Measurements from ENCODE around the gene P4HB.

P4HB gene

DNA sequence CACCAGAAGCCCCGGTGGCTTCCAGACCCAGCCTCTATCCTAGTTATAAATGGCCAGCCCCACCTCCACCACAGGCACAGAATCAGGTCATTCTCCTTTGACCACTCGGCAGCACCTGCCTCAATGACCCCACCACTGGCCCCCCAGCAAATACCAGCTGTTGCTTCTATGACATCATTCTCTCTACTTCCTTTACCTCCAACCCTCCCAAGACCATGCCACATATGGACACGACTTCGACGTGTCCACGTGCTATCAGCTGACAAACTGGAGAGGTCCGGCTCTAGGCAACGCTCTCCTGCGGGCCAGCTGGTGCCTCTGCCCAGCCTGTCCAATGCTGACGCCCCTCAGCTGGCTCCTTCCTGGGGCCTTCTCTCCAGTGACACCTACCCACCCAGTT is 25.1 kb upstream of the P4HB start:
- no peak for DNase-seq (ENCODE audit: low spot score)
- peaks cover 4% of the 10 kb centered on the region for H3K4me1 Mint-ChIP-seq (ENCODE audit: low read depth)
- peaks cover 59% of the 10 kb centered on the region for H3K36me3 Mint-ChIP-seq (ENCODE audit: low read depth)
- no peaks in the 10 kb centered on the region for H3K9me3 Mint-ChIP-seq
- H3K27ac Mint-ChIP-seq, result no peak overlapping the region
- no peaks in the 10 kb centered on the region for H3K27me3 Mint-ChIP-seq (ENCODE audit: low read depth)
- H3K4me3 Mint-ChIP-seq, result no peak overlapping the region

- H3K4me1 Mint-ChIP-seq (ENCODE audit: low read depth), result peaks cover 4% of the 10 kb centered on the region
- DNase-seq (ENCODE audit: low spot score), result no peak
- no peak overlapping the region for H3K4me3 Mint-ChIP-seq
- no peaks in the 10 kb centered on the region for H3K9me3 Mint-ChIP-seq
- peaks cover 54% of the 10 kb centered on the region for H3K36me3 Mint-ChIP-seq (ENCODE audit: low read depth)
- H3K27ac Mint-ChIP-seq, result no peak overlapping the region
- H3K27me3 Mint-ChIP-seq (ENCODE audit: low read depth), result no peaks in the 10 kb centered on the region
Observed at GRCh38 chr17:81884968-81885367, 24.6 kb upstream of the P4HB start.

- H3K27ac Mint-ChIP-seq, result no peak overlapping the region
- no peaks in the 10 kb centered on the region for H3K27me3 Mint-ChIP-seq (ENCODE audit: low read depth)
- no peak overlapping the region for H3K4me3 Mint-ChIP-seq
- H3K9me3 Mint-ChIP-seq, result no peaks in the 10 kb centered on the region
- no peak for DNase-seq (ENCODE audit: low spot score)
- peaks cover 4% of the 10 kb centered on the region for H3K4me1 Mint-ChIP-seq (ENCODE audit: low read depth)
- H3K36me3 Mint-ChIP-seq (ENCODE audit: low read depth), result peaks cover 56% of the 10 kb centered on the region
Observed at GRCh38 chr17:81884520-81884919, 24.2 kb upstream of the P4HB start.

GRCh38 chr17:81879121-81879520 is 18.8 kb upstream of the P4HB start:
- peaks cover 33% of the 10 kb centered on the region for H3K36me3 Mint-ChIP-seq (ENCODE audit: low read depth)
- DNase-seq (ENCODE audit: low spot score), result no peak
- no peaks in the 10 kb centered on the region for H3K27me3 Mint-ChIP-seq (ENCODE audit: low read depth)
- peaks cover 2% of the 10 kb centered on the region for H3K4me1 Mint-ChIP-seq (ENCODE audit: low read depth)
- H3K4me3 Mint-ChIP-seq, result no peak overlapping the region
- no peaks in the 10 kb centered on the region for H3K9me3 Mint-ChIP-seq
- H3K27ac Mint-ChIP-seq, result no peak overlapping the region

DNA sequence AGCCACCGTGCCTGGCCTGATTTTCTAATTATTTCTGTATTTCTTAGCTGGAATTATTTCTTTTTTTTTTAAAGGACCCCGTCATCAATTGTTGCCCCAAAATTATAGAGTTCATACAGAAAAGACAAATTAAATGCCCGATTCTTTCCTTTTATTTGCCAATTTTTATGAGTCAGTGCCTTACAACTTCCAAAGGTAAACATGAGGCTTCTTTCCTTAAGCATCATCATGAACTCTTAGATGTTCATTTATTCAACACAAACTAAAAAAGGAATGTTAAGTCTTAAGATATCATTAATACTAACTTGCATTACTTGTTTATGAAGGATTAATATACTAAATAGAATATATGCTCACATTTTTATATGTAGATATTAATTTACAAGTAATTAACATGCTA is 18.0 kb upstream of the P4HB start:
- Mint-ChIP-seq H3K4me3 (no peak overlapping the region), H3K27ac (no peak overlapping the region), H3K9me3 (no peaks in the 10 kb centered on the region), H3K27me3 (ENCODE audit: low read depth) (no peaks in the 10 kb centered on the region), H3K36me3 (ENCODE audit: low read depth) (peaks cover 33% of the 10 kb centered on the region), H3K4me1 (ENCODE audit: low read depth) (peaks cover 2% of the 10 kb centered on the region)
- no peak for DNase-seq (ENCODE audit: low spot score)

GRCh38 chr17:81877569-81877968 is 17.2 kb upstream of the P4HB start:
- peaks cover 37% of the 10 kb centered on the region for H3K36me3 Mint-ChIP-seq (ENCODE audit: low read depth)
- DNase-seq (ENCODE audit: low spot score), result no peak
- H3K4me3 Mint-ChIP-seq, result no peak overlapping the region
- H3K27ac Mint-ChIP-seq, result no peak overlapping the region
- no peaks in the 10 kb centered on the region for H3K27me3 Mint-ChIP-seq (ENCODE audit: low read depth)
- no peaks in the 10 kb centered on the region for H3K9me3 Mint-ChIP-seq
- peaks cover 7% of the 10 kb centered on the region for H3K4me1 Mint-ChIP-seq (ENCODE audit: low read depth)

- H3K27ac Mint-ChIP-seq, result peak overlapping the region; percentile 96
- peaks cover 11% of the 10 kb centered on the region for H3K4me1 Mint-ChIP-seq (ENCODE audit: low read depth)
- peaks cover 30% of the 10 kb centered on the region for H3K36me3 Mint-ChIP-seq (ENCODE audit: low read depth)
- peak; percentile 95 for DNase-seq (ENCODE audit: low spot score)
- H3K4me3 Mint-ChIP-seq, result peak overlapping the region; percentile 83
- no peaks in the 10 kb centered on the region for H3K27me3 Mint-ChIP-seq (ENCODE audit: low read depth)
- no peaks in the 10 kb centered on the region for H3K9me3 Mint-ChIP-seq
Observed at GRCh38 chr17:81871387-81872230, 11.3 kb upstream of the P4HB start.

DNA sequence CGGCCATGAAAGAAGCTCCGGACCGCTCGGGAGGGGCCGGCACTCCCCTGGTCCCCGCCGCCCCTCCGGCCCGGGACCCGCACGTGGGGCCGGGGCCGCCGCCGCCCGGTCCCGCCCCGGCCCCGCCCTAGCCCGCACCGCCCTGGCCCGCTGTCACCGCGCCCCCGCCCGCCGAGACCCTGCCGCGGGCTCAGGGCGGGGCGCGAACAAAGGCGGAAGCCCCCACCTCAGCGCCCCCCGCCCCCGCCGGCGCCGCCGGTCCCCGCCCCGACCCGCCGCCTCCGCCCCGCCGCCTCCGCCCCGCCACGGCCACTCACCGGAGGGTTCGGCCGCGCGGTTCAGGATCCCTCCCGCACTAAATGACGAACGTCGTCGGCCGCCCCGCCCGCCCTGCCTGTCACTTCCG is 10.6 kb upstream of the P4HB start, which contains the start of gene ARHGDIA:
Gene ARHGDIA (minus strand): TSS at position 357 of the 406 bp plus-strand sequence. CDS start 1,407 bp downstream, outside the sequence.
- H3K36me3 Mint-ChIP-seq (ENCODE audit: low read depth), result peaks cover 30% of the 10 kb centered on the region
- DNase-seq (ENCODE audit: low spot score), result no peak

DNA sequence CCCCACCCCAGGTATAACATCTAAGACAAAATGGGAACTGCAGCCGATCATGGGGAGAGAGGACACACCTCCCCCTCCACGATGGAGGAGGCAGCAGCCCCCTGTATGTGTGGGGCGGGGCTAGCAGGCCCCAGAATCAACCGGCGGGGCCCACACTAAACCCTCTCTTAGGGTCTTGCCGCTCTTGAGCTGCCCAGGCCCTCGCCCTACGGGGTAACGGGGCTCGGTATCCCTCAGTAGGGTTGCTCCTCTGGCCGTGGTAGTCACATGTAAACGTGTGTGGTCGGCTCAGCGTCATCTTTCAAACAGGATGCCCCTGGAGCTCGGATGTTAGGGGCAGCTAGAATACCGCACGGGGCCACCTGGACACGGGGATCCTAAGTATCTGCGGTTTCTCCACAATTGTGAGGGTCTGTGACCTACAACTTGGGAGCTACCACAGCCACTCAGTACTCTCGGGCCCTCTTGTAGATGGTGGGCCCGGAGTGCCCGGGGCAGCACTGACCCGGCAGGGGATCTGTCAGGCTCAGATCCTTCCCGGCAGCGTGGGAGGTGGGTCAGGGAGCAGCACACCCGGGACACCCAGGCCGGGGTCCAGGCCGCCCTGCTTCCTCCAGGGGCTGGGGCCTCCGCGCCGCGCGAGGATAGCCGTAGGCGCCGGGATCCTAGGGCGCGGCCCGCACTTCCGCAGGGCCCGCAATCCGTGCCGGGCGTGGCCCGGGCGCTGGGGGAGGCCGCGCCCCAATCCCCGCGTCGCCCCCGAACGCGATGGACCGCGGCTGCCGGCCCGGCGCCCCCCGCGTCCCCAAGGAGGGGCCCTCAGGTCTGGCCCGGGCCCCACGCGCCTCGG is 10.0 kb upstream of the P4HB start:
- DNase-seq (ENCODE audit: low spot score), result peak; percentile 47
- Mint-ChIP-seq H3K4me3 (peak overlapping the region; percentile 90), H3K4me1 (ENCODE audit: low read depth) (peaks cover 13% of the 10 kb centered on the region)

More for the DNA sequence above, 10.6 kb upstream of the P4HB start, which contains the start of gene ARHGDIA:
- Mint-ChIP-seq H3K4me1 (ENCODE audit: low read depth) (peaks cover 11% of the 10 kb centered on the region), H3K4me3 (peak within 1 kb of the TSS; percentile 90), H3K27ac (peak within 1 kb of the TSS; percentile 96), H3K9me3 (no peaks in the 10 kb centered on the region), H3K27me3 (ENCODE audit: low read depth) (no peaks in the 10 kb centered on the region)

DNA sequence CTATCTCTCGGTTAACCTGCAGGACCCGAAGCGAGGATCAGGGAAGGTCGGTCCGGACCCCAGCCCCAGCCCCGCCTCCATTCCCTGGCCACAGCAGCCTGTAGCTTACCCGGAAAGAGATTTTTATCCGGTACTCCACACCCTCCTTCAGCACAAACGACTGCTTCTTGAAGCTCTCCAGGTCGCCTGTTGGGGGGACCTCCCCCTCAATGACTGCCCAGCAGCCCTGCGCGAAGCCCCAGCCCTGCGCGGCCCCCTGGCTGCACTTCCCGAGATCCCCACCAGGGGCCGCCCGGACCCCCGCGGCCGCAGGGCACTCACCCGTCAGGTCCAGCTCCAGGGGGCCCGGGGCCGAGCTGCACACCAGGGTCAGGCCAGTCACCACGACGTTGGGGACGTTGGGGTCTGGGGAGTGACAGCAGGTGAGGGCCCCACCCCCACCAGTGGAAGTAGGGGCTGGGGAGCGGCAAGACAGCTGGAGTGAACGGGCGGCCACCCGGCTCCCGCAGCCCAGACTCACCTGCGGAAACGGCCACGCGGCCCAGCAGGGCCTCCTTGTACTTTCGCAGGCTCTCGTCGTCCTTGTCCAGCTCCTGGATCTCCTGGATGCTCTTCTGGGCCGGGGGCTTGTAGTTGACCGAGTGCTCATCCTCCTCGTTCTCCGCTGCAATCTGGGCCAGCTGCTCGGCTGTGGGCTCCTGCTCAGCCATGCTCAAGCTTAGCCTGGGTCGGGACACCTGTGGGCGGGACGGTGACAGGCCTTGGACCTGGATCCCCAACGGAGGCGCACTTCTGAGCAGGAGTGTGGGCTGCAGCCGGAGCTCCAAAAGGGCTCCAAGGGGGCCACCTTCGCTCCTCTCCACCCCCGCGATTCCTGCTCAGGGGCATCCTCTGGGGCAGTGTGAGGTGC is 9.1 kb upstream of the P4HB start:
- peaks cover 34% of the 10 kb centered on the region for H3K36me3 Mint-ChIP-seq (ENCODE audit: low read depth)
- no peaks in the 10 kb centered on the region for H3K9me3 Mint-ChIP-seq
- H3K4me3 Mint-ChIP-seq, result peak overlapping the region; percentile 90
- H3K27me3 Mint-ChIP-seq (ENCODE audit: low read depth), result no peaks in the 10 kb centered on the region
- H3K27ac Mint-ChIP-seq, result peak overlapping the region; percentile 91
- DNase-seq (ENCODE audit: low spot score), result no peak
- peaks cover 14% of the 10 kb centered on the region for H3K4me1 Mint-ChIP-seq (ENCODE audit: low read depth)

More for the DNA sequence above, 10.0 kb upstream of the P4HB start:
- Mint-ChIP-seq H3K36me3 (ENCODE audit: low read depth) (peaks cover 30% of the 10 kb centered on the region), H3K27me3 (ENCODE audit: low read depth) (no peaks in the 10 kb centered on the region), H3K27ac (peak overlapping the region; percentile 91), H3K9me3 (no peaks in the 10 kb centered on the region)

DNA sequence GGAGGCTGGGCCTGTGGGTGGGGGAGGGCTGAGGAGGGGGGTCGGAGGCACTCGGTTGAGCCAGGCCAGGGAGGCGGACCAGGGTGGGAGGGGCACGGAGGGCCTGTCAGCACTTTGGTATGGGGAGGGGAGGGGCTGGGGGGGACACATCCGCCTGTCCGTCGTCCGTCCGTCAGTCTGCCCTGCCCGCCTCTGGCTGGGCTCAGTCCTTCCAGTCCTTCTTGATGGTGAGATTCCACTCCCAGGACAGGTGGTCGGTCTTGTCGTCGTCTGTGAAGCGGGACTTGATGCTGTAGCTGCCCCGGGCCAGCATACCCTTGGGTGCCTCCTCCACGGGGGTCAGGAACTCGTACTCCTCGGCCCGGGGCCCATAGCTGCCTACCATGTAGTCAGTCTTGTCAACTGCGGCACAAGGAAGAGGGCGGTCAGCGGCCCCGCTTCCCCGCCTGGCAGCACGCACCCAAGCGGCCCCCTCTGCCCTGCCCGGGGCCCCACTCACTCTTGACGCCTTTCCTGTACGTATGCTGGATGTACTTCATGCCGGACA is 8.4 kb upstream of the P4HB start:
- Mint-ChIP-seq H3K4me3 (no peak overlapping the region), H3K9me3 (no peaks in the 10 kb centered on the region), H3K4me1 (ENCODE audit: low read depth) (peaks cover 17% of the 10 kb centered on the region), H3K36me3 (ENCODE audit: low read depth) (peaks cover 34% of the 10 kb centered on the region), H3K27me3 (ENCODE audit: low read depth) (no peaks in the 10 kb centered on the region), H3K27ac (peak overlapping the region; percentile 63)
- DNase-seq (ENCODE audit: low spot score), result no peak

GRCh38 chr17:81867991-81868673 is 7.8 kb upstream of the P4HB start:
- Mint-ChIP-seq H3K4me1 (ENCODE audit: low read depth) (peaks cover 22% of the 10 kb centered on the region), H3K4me3 (peak overlapping the region; percentile 42), H3K36me3 (ENCODE audit: low read depth) (peaks cover 39% of the 10 kb centered on the region), H3K27ac (peak overlapping the region; percentile 70), H3K27me3 (ENCODE audit: low read depth) (no peaks in the 10 kb centered on the region), H3K9me3 (no peaks in the 10 kb centered on the region)
- no peak for DNase-seq (ENCODE audit: low spot score)

Data from T-helper 2 cell treated with Interferon-gamma antibody and Interleukin-4, amounts not matched to agents 5 μg/mL and 100 μg/mL, for 36 hours (primary cell).